Mesendoderm (in vitro differentiated cells): ENCODE results near the gene HIBCH.

Source experiments
- DNase-seq: peaks from one replicate; pipeline ENCODE4 v3.0.0; 2013
- H2AK5ac ChIP-seq: 2 replicates; pipeline ENCODE4 v1.6.1; 2013; ENCODE audit warnings: low read length, inconsistent platforms
- H2BK120ac ChIP-seq: 2 replicates; pipeline ENCODE4 v1.6.1; 2013; ENCODE audit warnings: low read depth, mild to moderate bottlenecking, low read length, moderate library complexity, mixed read lengths
- H2BK15ac ChIP-seq: replicated peaks from 2 replicates; pipeline ENCODE4 v1.6.1; 2013; ENCODE audit warnings: low read depth, mild to moderate bottlenecking, moderate library complexity
- H2BK5ac ChIP-seq: 2 replicates; pipeline ENCODE4 v1.6.1; 2013; ENCODE audit warnings: low read length, inconsistent platforms
- H3K18ac ChIP-seq: 2 replicates; pipeline ENCODE4 v1.6.1; 2013; ENCODE audit warnings: mild to moderate bottlenecking, low read length, mixed read lengths
- H3K23ac ChIP-seq: one replicate; pipeline ENCODE4 v1.6.1; 2013; ENCODE audit warnings: low read length
- H3K27ac ChIP-seq: 2 replicates; pipeline ENCODE4 v1.5.1; 2013; ENCODE audit warnings: low read depth, mild to moderate bottlenecking, inconsistent platforms, low read length, moderate library complexity
- H3K27me3 ChIP-seq: 2 replicates; pipeline ENCODE4 v1.6.1; 2013; ENCODE audit warnings: low read length, control low read depth, mild to moderate bottlenecking, inconsistent platforms; ENCODE audit not compliant: insufficient read depth, poor library complexity
- H3K36me3 ChIP-seq: 2 replicates; pipeline ENCODE4 v1.6.1; 2013; ENCODE audit warnings: low read length, inconsistent platforms; ENCODE audit not compliant: control insufficient read depth, insufficient read depth
- H3K4ac ChIP-seq: one replicate; pipeline ENCODE4 v1.6.1; 2013; ENCODE audit warnings: low read depth, mild to moderate bottlenecking, low read length, moderate library complexity
- H3K4me1 ChIP-seq: 2 replicates; pipeline ENCODE4 v1.6.1; 2013; ENCODE audit warnings: low read depth, low read length, inconsistent platforms; ENCODE audit not compliant: control insufficient read depth
- H3K4me2 ChIP-seq: 2 replicates; pipeline ENCODE4 v1.6.1; 2013; ENCODE audit warnings: low read length
- H3K4me3 ChIP-seq: 2 replicates; pipeline ENCODE4 v1.5.1; 2013; ENCODE audit warnings: mild to moderate bottlenecking, low read length
- H3K56ac ChIP-seq: one replicate; pipeline ENCODE4 v1.6.1; 2013; ENCODE audit warnings: low read length
- H3K79me1 ChIP-seq: 2 replicates; pipeline ENCODE4 v1.6.1; 2013; ENCODE audit warnings: low read length, inconsistent platforms
- H3K79me2 ChIP-seq: 2 replicates; pipeline ENCODE4 v1.6.1; 2013; ENCODE audit warnings: mild to moderate bottlenecking, low read length; ENCODE audit not compliant: control insufficient read depth, insufficient read depth
- H3K9ac ChIP-seq: 2 replicates; pipeline ENCODE4 v1.6.1; 2013; ENCODE audit warnings: low read length, inconsistent platforms
- H4K5ac ChIP-seq: one replicate; pipeline ENCODE4 v1.6.1; 2013; ENCODE audit warnings: low read length
- H4K8ac ChIP-seq: one replicate; pipeline ENCODE4 v1.6.1; 2013; ENCODE audit warnings: low read depth, mild to moderate bottlenecking, control low read depth, low read length, moderate library complexity
- WGBS: extraction: QIAGEN DNeasy Blood & Tissue Kit; methylation state at CpG from one replicate; pipeline ENCODE4 v1.1.7; 2013; ENCODE audit warnings: low lambda C conversion rate, missing lambda C conversion rate; ENCODE audit not compliant: insufficient coverage; ENCODE audit errors: extremely low coverage; 5-methylcytosine and 5-hydroxymethylcytosine counted together

HIBCH gene

DNA sequence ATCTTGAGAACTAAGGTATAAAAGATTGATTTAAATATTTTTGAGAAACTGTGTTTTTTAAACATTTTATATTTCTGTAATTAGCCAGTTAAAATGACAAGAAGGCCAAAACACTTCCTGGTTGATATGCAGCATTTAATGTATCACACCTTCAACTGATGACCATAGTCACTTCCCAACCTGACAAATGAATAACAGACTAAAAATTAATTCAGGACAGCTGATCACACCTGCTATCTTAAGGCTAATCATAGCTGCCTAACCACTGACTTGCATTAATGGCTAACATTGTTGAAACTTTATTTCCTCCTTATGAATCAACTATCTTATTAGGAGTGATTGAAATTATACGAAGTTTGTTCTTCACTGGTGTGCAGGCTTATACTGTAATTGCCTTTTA lies 131.3 kb downstream of the HIBCH start:
- Histone ChIP-seq H4K8ac (no peak overlapping the region), H3K4me2 (no peak overlapping the region), H2BK5ac (no peak overlapping the region), H3K36me3 (no peaks in the 10 kb centered on the region), H2BK15ac (no peak overlapping the region), H2AK5ac (no peak overlapping the region), H3K56ac (no peak overlapping the region), H3K79me2 (no peaks in the 10 kb centered on the region), H3K23ac (no peak overlapping the region), H3K4ac (no peak overlapping the region), H3K4me1 (no peaks in the 10 kb centered on the region), H4K5ac (no peak overlapping the region), H3K27me3 (no peaks in the 10 kb centered on the region), H3K79me1 (no peaks in the 10 kb centered on the region), H2BK120ac (no peak overlapping the region), H3K9ac (no peak overlapping the region), H3K4me3 (no peak overlapping the region), H3K27ac (no peak overlapping the region), H3K18ac (no peak overlapping the region)
- no peak for DNase-seq
- no CpG with 5 or more reads among the region's 1 CpG for WGBS

- Histone ChIP-seq H3K4me2 (no peak overlapping the region), H3K23ac (no peak overlapping the region), H2BK15ac (no peak overlapping the region), H3K56ac (no peak overlapping the region), H3K36me3 (no peaks in the 10 kb centered on the region), H2BK120ac (no peak overlapping the region), H3K18ac (no peak overlapping the region), H3K27me3 (no peaks in the 10 kb centered on the region), H3K9ac (no peak overlapping the region), H4K8ac (no peak overlapping the region), H3K79me1 (no peaks in the 10 kb centered on the region), H3K4me1 (no peaks in the 10 kb centered on the region), H2AK5ac (no peak overlapping the region), H3K27ac (no peak overlapping the region), H4K5ac (no peak overlapping the region), H3K4me3 (no peak overlapping the region), H3K79me2 (no peaks in the 10 kb centered on the region), H2BK5ac (no peak overlapping the region), H3K4ac (no peak overlapping the region)
- WGBS, result no CpG with 5 or more reads among the region's 3 CpGs
- no peak for DNase-seq
These were observed 133.4 kb downstream of the HIBCH start for GRCh38 chr2:190186238-190186637.

- no peaks in the 10 kb centered on the region for H3K79me2 ChIP-seq
- H3K27me3 ChIP-seq, result peaks cover 2% of the 10 kb centered on the region
- no peak for DNase-seq
- no peak overlapping the region for H3K23ac ChIP-seq
- H2BK5ac ChIP-seq, result no peak overlapping the region
- no peak overlapping the region for H3K27ac ChIP-seq
- no peak overlapping the region for H2BK15ac ChIP-seq
- H3K4ac ChIP-seq, result no peak overlapping the region
- no peak overlapping the region for H3K4me3 ChIP-seq
- H3K36me3 ChIP-seq, result no peaks in the 10 kb centered on the region
- H4K8ac ChIP-seq, result no peak overlapping the region
- H2BK120ac ChIP-seq, result no peak overlapping the region
- H3K9ac ChIP-seq, result no peak overlapping the region
- H3K79me1 ChIP-seq, result no peaks in the 10 kb centered on the region
- no peak overlapping the region for H4K5ac ChIP-seq
- WGBS, result no CpG with 5 or more reads among the region's 2 CpGs
- H2AK5ac ChIP-seq, result no peak overlapping the region
- H3K56ac ChIP-seq, result no peak overlapping the region
- H3K4me1 ChIP-seq, result no peaks in the 10 kb centered on the region
- H3K4me2 ChIP-seq, result no peak overlapping the region
- no peak overlapping the region for H3K18ac ChIP-seq
These were observed 134.2 kb downstream of the HIBCH start for GRCh38 chr2:190185380-190185779.

DNA sequence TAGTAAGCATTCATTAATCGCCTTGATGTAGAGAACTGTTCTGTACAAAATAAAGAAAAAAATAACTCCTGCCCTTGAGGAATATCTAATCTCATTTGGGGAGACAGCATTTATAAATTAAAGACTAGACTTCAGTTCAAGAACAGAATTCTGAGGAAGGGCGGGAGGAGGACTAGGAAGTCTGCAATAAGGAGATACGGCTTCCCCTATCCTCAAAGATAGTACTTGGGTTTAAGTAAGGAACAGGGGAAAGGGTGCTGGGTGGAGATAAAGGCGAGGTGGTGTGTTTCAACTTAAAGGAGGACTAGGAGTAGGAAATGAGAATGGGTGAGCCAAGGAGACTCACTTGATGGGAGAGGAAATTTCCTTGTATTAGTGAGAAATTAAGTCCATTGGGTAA lies 135.2 kb downstream of the HIBCH start:
- no peak overlapping the region for H3K23ac ChIP-seq
- no peak overlapping the region for H2BK15ac ChIP-seq
- no peak overlapping the region for H2BK5ac ChIP-seq
- H3K4me2 ChIP-seq, result no peak overlapping the region
- H2AK5ac ChIP-seq, result no peak overlapping the region
- H3K79me2 ChIP-seq, result no peaks in the 10 kb centered on the region
- H3K36me3 ChIP-seq, result no peaks in the 10 kb centered on the region
- no peak overlapping the region for H2BK120ac ChIP-seq
- no peak overlapping the region for H3K4me3 ChIP-seq
- no peak overlapping the region for H3K27ac ChIP-seq
- no peak overlapping the region for H3K56ac ChIP-seq
- DNase-seq, result no peak
- no peak overlapping the region for H4K8ac ChIP-seq
- H3K18ac ChIP-seq, result no peak overlapping the region
- H3K9ac ChIP-seq, result no peak overlapping the region
- no peak overlapping the region for H3K4ac ChIP-seq
- H3K79me1 ChIP-seq, result no peaks in the 10 kb centered on the region
- no peaks in the 10 kb centered on the region for H3K4me1 ChIP-seq
- H3K27me3 ChIP-seq, result peaks cover 2% of the 10 kb centered on the region
- WGBS, result 100% methylated on average over 1 of the region's 4 CpGs
- H4K5ac ChIP-seq, result no peak overlapping the region

GRCh38 chr2:190183539-190183938 lies 136.1 kb downstream of the HIBCH start:
- Histone ChIP-seq H3K56ac (no peak overlapping the region), H3K4me1 (no peaks in the 10 kb centered on the region), H3K23ac (no peak overlapping the region), H3K27me3 (peaks cover 2% of the 10 kb centered on the region), H2AK5ac (no peak overlapping the region), H3K9ac (no peak overlapping the region), H2BK5ac (no peak overlapping the region), H3K18ac (no peak overlapping the region), H3K4me2 (no peak overlapping the region), H4K5ac (no peak overlapping the region), H3K79me1 (no peaks in the 10 kb centered on the region), H2BK15ac (no peak overlapping the region), H3K4me3 (no peak overlapping the region), H3K79me2 (no peaks in the 10 kb centered on the region), H2BK120ac (no peak overlapping the region), H3K27ac (no peak overlapping the region), H3K4ac (no peak overlapping the region), H4K8ac (no peak overlapping the region), H3K36me3 (no peaks in the 10 kb centered on the region)
- DNase-seq, result no peak
- WGBS, result no CpG with 5 or more reads among the region's 2 CpGs

DNA sequence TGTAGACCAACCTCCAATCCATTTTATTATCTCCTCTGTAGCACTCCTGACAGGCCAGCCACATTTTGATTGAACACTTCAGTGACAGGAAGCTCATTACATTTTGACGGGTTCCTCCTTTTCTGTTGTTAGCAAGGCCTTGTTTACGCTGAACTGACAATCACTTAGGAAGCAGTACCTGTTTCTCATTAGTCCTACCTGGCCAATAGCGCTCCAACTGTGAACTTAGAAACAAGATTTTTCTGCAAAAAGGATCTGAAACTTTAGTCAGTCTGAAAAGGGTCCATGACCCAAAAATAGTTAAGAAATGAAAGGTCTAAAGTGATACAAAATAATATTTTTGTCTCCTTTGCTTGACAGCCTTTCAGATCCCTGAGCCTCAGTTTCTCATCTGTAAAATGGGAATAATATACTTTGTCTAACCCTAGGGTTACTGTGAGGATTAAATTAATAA lies 137.5 kb downstream of the HIBCH start:
- Histone ChIP-seq H3K4me3 (no peak overlapping the region), H3K4me1 (peaks cover 3% of the 10 kb centered on the region), H3K56ac (no peak overlapping the region), H3K4me2 (no peak overlapping the region), H3K4ac (no peak overlapping the region), H2BK120ac (no peak overlapping the region), H2BK5ac (no peak overlapping the region), H3K23ac (no peak overlapping the region), H4K8ac (no peak overlapping the region), H3K9ac (no peak overlapping the region), H2BK15ac (no peak overlapping the region), H3K27ac (no peak overlapping the region), H4K5ac (no peak overlapping the region), H3K18ac (no peak overlapping the region), H3K27me3 (peaks cover 2% of the 10 kb centered on the region), H2AK5ac (no peak overlapping the region), H3K79me1 (no peaks in the 10 kb centered on the region), H3K79me2 (no peaks in the 10 kb centered on the region), H3K36me3 (no peaks in the 10 kb centered on the region)
- DNase-seq, result no peak
- no CpG with 5 or more reads among the region's 3 CpGs for WGBS
